Chondrocyte (in vitro differentiated cells): ENCODE measurements around the gene USP10. TPM values are rescaled to one million over a fixed set of nuclear protein-coding genes. Genes with fewer than 3 reads are reported as not detected.

Source experiments
- DNase-seq: peaks from one replicate; pipeline ENCODE4 v3.0.0; 2021; ENCODE audit warnings: mixed read lengths, low spot score
- H3K27ac Mint-ChIP-seq: one replicate; pipeline ENCODE4 v1.8.0; 2021; ENCODE audit warnings: mild to moderate bottlenecking, moderate library complexity, mixed read lengths; ENCODE audit not compliant: unreplicated experiment
- H3K27me3 Mint-ChIP-seq: 2 replicates; pipeline ENCODE4 v1.8.0; 2021; ENCODE audit warnings: low read depth, mixed read lengths
- H3K36me3 Mint-ChIP-seq: 2 replicates; pipeline ENCODE4 v1.8.0; 2021; ENCODE audit warnings: low read depth, mixed read lengths
- H3K4me1 Mint-ChIP-seq: 2 replicates; pipeline ENCODE4 v1.8.0; 2021; ENCODE audit warnings: low read depth, mild to moderate bottlenecking, mixed read lengths
- H3K4me3 Mint-ChIP-seq: one replicate; pipeline ENCODE4 v1.8.0; 2021; ENCODE audit warnings: mild to moderate bottlenecking, moderate library complexity, mixed read lengths; ENCODE audit not compliant: unreplicated experiment
- H3K9me3 Mint-ChIP-seq: 2 replicates; pipeline ENCODE4 v1.8.0; 2021; ENCODE audit warnings: low read depth, mixed read lengths
- CTCF ChIP-seq: fragments of 200-600 bp; sonication (generic); IDR thresholded peaks from 2 replicates; pipeline ENCODE4 v1.5.0; 2021; ENCODE audit warnings: antibody characterized with exemption, mild to moderate bottlenecking, moderate library complexity
- total RNA-seq: library from RNA; stranded (reverse); gene quantifications from 3 replicates; pipeline ENCODE4 v1.2.1, GENCODE V29; 2021

Gene USP10
- total RNA-seq, 1 donor from 2014 or later: 43.0 TPM

GRCh38 chr16:84763629-84764028 is 63.8 kb downstream of the USP10 start:
- H3K27ac Mint-ChIP-seq: no peak overlapping the region
- no peaks in the 10 kb centered on the region for H3K9me3 Mint-ChIP-seq
- DNase-seq: no peak
- peaks cover 31% of the 10 kb centered on the region for H3K36me3 Mint-ChIP-seq
- H3K27me3 Mint-ChIP-seq: no peaks in the 10 kb centered on the region
- TF ChIP-seq CTCF: no peak
- peaks cover 18% of the 10 kb centered on the region for H3K4me1 Mint-ChIP-seq
- no peak overlapping the region for H3K4me3 Mint-ChIP-seq

GRCh38 chr16:84764970-84765369 is 65.2 kb downstream of the USP10 start:
- no peaks in the 10 kb centered on the region for H3K9me3 Mint-ChIP-seq
- no peak overlapping the region for H3K4me3 Mint-ChIP-seq
- H3K27ac Mint-ChIP-seq: no peak overlapping the region
- DNase-seq: no peak
- no peaks in the 10 kb centered on the region for H3K27me3 Mint-ChIP-seq
- TF ChIP-seq CTCF: no peak
- peaks cover 9% of the 10 kb centered on the region for H3K4me1 Mint-ChIP-seq
- H3K36me3 Mint-ChIP-seq: peaks cover 41% of the 10 kb centered on the region

GRCh38 chr16:84765616-84766580 is 66.1 kb downstream of the USP10 start:
- Mint-ChIP-seq H3K4me1 (peaks cover 9% of the 10 kb centered on the region), H3K27ac (no peak overlapping the region), H3K4me3 (no peak overlapping the region), H3K27me3 (no peaks in the 10 kb centered on the region), H3K36me3 (peaks cover 41% of the 10 kb centered on the region), H3K9me3 (no peaks in the 10 kb centered on the region)
- DNase-seq: no peak
- no peak for TF ChIP-seq CTCF

GRCh38 chr16:84766978-84767773 is 67.4 kb downstream of the USP10 start:
- no peak for DNase-seq
- H3K9me3 Mint-ChIP-seq: no peaks in the 10 kb centered on the region
- TF ChIP-seq CTCF: no peak
- peaks cover 41% of the 10 kb centered on the region for H3K36me3 Mint-ChIP-seq
- no peaks in the 10 kb centered on the region for H3K27me3 Mint-ChIP-seq
- H3K4me3 Mint-ChIP-seq: no peak overlapping the region
- peaks cover 9% of the 10 kb centered on the region for H3K4me1 Mint-ChIP-seq
- H3K27ac Mint-ChIP-seq: no peak overlapping the region
